ENCODE measurements around the gene KCNIP4. TPM values are rescaled to one million over a fixed set of nuclear protein-coding genes. Genes with fewer than 3 reads are reported as not detected.

KCNIP4 gene
- total and polyA plus RNA-seq, 2 experiments from 2014 or later: 0.14 to 0.63 TPM

DNA sequence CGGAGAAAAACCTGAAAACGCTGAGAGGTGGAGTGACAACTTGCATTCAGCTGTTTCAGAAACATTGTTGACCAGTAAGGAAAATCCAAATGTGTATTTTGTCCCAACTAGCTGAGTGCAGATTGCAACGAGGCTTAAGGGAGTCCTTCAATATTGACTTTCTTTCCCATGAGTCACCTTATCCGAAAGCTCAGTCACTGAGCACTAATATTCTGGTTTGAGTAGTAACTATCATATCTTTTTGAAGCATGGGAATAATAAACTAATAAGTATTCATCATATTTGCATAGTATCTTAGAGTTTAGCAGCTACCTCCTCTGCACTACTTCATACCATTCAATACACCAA, 644.1 kb downstream of the KCNIP4 start:
- Mint-ChIP-seq H3K27me3 (ENCODE audit: insufficient read depth, low read depth, poor library complexity) (peaks cover 2% of the 10 kb centered on the region), H3K4me3 (peak overlapping the region; percentile 80), H3K4me1 (peaks cover 29% of the 10 kb centered on the region; the same call in 2 of the 3 replicates), H3K27ac (no peak overlapping the region), H3K9me3 (no peaks in the 10 kb centered on the region), H3K36me3 (ENCODE audit: low read depth) (no peaks in the 10 kb centered on the region)
- Histone ChIP-seq H3K27ac (ENCODE audit: low read depth) (no peak overlapping the region), H3K4me2 (peak overlapping the region; percentile 81), H3K9me2 (ENCODE audit: insufficient read depth) (no peaks in the 10 kb centered on the region), H3K4me3 (peak overlapping the region; percentile 71), H3K36me3 (ENCODE audit: insufficient read depth) (no peaks in the 10 kb centered on the region), H3F3A (replicated peaks; ENCODE audit: low read depth) (no peaks in the 10 kb centered on the region), H3K4me1 (ENCODE audit: insufficient read depth) (peaks cover 18% of the 10 kb centered on the region), H3K79me2 (replicated peaks; ENCODE audit: insufficient read depth) (no peaks in the 10 kb centered on the region), H4K20me1 (replicated peaks; ENCODE audit: insufficient read depth) (no peaks in the 10 kb centered on the region), H3K27me3 (ENCODE audit: insufficient read depth) (no peaks in the 10 kb centered on the region), H2AFZ (peak overlapping the region; percentile 93)
- ATAC-seq (no peak), DNase-seq (ENCODE audit: low spot score) (no peak)
- TF ChIP-seq ZNF114 (CRISPR knock-in tag; IDR thresholded peaks at IDR 0.05) (no peak), POLR2AphosphoS5 (IDR thresholded peaks at IDR 0.05; ENCODE audit: low read depth) (no peak), EZH2 (IDR thresholded peaks at IDR 0.05; ENCODE audit: low read depth, unreplicated experiment) (no peak), ZNF331 (CRISPR knock-in tag; IDR thresholded peaks at IDR 0.05; ENCODE audit: low read depth) (no peak), CREB1 (CRISPR knock-in tag; IDR thresholded peaks at IDR 0.05; ENCODE audit: low read depth) (no peak), JUNB (IDR thresholded peaks at IDR 0.05; ENCODE audit: unreplicated experiment) (no peak), EZH2phosphoT487 (IDR thresholded peaks at IDR 0.05; ENCODE audit: unreplicated experiment) (no peak)
- TF ChIP-seq, protein P1, sequence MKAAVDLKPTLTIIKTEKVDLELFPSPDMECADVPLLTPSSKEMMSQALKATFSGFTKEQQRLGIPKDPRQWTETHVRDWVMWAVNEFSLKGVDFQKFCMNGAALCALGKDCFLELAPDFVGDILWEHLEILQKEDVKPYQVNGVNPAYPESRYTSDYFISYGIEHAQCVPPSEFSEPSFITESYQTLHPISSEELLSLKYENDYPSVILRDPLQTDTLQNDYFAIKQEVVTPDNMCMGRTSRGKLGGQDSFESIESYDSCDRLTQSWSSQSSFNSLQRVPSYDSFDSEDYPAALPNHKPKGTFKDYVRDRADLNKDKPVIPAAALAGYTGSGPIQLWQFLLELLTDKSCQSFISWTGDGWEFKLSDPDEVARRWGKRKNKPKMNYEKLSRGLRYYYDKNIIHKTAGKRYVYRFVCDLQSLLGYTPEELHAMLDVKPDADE (IDR thresholded peaks at IDR 0.05): no peak
- TF ChIP-seq, protein P2, sequence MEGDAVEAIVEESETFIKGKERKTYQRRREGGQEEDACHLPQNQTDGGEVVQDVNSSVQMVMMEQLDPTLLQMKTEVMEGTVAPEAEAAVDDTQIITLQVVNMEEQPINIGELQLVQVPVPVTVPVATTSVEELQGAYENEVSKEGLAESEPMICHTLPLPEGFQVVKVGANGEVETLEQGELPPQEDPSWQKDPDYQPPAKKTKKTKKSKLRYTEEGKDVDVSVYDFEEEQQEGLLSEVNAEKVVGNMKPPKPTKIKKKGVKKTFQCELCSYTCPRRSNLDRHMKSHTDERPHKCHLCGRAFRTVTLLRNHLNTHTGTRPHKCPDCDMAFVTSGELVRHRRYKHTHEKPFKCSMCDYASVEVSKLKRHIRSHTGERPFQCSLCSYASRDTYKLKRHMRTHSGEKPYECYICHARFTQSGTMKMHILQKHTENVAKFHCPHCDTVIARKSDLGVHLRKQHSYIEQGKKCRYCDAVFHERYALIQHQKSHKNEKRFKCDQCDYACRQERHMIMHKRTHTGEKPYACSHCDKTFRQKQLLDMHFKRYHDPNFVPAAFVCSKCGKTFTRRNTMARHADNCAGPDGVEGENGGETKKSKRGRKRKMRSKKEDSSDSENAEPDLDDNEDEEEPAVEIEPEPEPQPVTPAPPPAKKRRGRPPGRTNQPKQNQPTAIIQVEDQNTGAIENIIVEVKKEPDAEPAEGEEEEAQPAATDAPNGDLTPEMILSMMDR (conservative IDR thresholded peaks at IDR 0.05; ENCODE audit: low read depth in 2 of 2): no peak
- TF ChIP-seq, protein P3, sequence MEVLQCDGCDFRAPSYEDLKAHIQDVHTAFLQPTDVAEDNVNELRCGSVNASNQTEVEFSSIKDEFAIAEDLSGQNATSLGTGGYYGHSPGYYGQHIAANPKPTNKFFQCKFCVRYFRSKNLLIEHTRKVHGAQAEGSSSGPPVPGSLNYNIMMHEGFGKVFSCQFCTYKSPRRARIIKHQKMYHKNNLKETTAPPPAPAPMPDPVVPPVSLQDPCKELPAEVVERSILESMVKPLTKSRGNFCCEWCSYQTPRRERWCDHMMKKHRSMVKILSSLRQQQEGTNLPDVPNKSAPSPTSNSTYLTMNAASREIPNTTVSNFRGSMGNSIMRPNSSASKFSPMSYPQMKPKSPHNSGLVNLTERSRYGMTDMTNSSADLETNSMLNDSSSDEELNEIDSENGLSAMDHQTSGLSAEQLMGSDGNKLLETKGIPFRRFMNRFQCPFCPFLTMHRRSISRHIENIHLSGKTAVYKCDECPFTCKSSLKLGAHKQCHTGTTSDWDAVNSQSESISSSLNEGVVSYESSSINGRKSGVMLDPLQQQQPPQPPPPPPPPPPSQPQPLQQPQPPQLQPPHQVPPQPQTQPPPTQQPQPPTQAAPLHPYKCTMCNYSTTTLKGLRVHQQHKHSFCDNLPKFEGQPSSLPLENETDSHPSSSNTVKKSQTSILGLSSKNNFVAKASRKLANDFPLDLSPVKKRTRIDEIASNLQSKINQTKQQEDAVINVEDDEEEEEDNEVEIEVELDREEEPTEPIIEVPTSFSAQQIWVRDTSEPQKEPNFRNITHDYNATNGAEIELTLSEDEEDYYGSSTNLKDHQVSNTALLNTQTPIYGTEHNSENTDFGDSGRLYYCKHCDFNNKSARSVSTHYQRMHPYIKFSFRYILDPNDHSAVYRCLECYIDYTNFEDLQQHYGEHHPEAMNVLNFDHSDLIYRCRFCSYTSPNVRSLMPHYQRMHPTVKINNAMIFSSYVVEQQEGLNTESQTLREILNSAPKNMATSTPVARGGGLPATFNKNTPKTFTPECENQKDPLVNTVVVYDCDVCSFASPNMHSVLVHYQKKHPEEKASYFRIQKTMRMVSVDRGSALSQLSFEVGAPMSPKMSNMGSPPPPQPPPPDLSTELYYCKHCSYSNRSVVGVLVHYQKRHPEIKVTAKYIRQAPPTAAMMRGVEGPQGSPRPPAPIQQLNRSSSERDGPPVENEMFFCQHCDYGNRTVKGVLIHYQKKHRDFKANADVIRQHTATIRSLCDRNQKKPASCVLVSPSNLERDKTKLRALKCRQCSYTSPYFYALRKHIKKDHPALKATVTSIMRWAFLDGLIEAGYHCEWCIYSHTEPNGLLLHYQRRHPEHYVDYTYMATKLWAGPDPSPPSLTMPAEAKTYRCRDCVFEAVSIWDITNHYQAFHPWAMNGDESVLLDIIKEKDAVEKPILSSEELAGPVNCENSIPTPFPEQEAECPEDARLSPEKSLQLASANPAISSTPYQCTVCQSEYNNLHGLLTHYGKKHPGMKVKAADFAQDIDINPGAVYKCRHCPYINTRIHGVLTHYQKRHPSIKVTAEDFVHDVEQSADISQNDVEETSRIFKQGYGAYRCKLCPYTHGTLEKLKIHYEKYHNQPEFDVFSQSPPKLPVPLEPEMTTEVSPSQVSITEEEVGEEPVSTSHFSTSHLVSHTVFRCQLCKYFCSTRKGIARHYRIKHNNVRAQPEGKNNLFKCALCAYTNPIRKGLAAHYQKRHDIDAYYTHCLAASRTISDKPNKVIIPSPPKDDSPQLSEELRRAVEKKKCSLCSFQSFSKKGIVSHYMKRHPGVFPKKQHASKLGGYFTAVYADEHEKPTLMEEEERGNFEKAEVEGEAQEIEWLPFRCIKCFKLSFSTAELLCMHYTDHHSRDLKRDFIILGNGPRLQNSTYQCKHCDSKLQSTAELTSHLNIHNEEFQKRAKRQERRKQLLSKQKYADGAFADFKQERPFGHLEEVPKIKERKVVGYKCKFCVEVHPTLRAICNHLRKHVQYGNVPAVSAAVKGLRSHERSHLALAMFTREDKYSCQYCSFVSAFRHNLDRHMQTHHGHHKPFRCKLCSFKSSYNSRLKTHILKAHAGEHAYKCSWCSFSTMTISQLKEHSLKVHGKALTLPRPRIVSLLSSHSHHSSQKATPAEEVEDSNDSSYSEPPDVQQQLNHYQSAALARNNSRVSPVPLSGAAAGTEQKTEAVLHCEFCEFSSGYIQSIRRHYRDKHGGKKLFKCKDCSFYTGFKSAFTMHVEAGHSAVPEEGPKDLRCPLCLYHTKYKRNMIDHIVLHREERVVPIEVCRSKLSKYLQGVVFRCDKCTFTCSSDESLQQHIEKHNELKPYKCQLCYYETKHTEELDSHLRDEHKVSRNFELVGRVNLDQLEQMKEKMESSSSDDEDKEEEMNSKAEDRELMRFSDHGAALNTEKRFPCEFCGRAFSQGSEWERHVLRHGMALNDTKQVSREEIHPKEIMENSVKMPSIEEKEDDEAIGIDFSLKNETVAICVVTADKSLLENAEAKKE (CRISPR knock-in tag; IDR thresholded peaks at IDR 0.05): no peak
- TF ChIP-seq, protein P4, sequence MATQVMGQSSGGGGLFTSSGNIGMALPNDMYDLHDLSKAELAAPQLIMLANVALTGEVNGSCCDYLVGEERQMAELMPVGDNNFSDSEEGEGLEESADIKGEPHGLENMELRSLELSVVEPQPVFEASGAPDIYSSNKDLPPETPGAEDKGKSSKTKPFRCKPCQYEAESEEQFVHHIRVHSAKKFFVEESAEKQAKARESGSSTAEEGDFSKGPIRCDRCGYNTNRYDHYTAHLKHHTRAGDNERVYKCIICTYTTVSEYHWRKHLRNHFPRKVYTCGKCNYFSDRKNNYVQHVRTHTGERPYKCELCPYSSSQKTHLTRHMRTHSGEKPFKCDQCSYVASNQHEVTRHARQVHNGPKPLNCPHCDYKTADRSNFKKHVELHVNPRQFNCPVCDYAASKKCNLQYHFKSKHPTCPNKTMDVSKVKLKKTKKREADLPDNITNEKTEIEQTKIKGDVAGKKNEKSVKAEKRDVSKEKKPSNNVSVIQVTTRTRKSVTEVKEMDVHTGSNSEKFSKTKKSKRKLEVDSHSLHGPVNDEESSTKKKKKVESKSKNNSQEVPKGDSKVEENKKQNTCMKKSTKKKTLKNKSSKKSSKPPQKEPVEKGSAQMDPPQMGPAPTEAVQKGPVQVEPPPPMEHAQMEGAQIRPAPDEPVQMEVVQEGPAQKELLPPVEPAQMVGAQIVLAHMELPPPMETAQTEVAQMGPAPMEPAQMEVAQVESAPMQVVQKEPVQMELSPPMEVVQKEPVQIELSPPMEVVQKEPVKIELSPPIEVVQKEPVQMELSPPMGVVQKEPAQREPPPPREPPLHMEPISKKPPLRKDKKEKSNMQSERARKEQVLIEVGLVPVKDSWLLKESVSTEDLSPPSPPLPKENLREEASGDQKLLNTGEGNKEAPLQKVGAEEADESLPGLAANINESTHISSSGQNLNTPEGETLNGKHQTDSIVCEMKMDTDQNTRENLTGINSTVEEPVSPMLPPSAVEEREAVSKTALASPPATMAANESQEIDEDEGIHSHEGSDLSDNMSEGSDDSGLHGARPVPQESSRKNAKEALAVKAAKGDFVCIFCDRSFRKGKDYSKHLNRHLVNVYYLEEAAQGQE (IDR thresholded peaks at IDR 0.05; ENCODE audit: unreplicated experiment): no peak
